Measurements from ENCODE around the gene SMAD5. TPM values are rescaled to one million over a fixed set of nuclear protein-coding genes. Genes with fewer than 3 reads are reported as not detected.

Gene SMAD5
- total and polyA plus RNA-seq, 4 donors, result 11.3 to 85.8 (median 48.6) TPM

DNA sequence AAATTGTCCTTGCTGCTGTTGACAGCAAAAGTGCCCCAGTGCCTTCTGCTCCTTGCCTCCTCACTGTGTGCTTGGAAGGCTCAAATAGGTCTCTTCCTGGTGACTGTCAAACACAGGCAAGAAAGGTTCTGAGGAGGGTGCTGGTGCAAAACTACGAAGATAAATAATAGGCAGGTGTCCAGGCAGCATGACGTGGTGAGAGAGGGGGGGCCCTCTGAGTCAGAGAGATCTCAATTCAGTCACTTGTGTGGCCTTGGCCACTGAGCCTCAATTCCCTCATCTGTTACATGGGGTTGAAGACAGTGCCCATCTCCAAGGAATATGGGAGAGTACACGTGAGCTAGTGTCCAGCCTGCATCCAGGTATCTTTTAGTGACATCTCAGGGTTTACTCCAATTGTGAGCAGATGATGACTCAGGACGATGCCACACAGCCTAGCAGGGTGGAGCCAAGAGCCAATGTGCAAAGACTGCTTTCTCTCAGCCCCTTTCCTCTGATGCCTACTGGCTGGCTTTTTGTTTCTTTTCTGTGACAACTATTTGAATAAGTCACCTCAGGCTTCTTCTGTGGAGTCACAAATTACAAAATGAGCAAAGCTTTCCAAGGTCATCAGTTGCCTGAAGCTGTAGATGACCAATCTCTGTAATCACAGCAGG, 90.1 kb downstream of the SMAD5 start:
- Histone ChIP-seq H3K4me1 (ENCODE audit: control insufficient read depth in 1 of 2, insufficient read depth in 2 of 2, low read length in 2 of 2) (no peaks in the 10 kb centered on the region), H3K36me3 (ENCODE audit: control insufficient read depth in 1 of 2, insufficient read depth in 2 of 2, low read length in 1 of 2) (no peaks in the 10 kb centered on the region), H3K27ac (ENCODE audit: low read depth in 1 of 2, low read length in 2 of 2) (no peak overlapping the region), H3K27me3 (ENCODE audit: control insufficient read depth in 1 of 2, insufficient read depth in 2 of 2, low read length in 1 of 2) (no peaks in the 10 kb centered on the region), H3K9me3 (ENCODE audit: control insufficient read depth, low read length) (peaks cover 1% of the 10 kb centered on the region), H3K4me3 (ENCODE audit: low read length in 2 of 2) (no peak overlapping the region)
- intact Hi-C loops (cut with DNase I), result no loop called here
- ATAC-seq (ENCODE audit: low FRiP score) (no peak), DNase-seq (no peak)
- WGBS, 2 donors, result 65 to 68% methylated on average over 4 of the region's 4 CpGs

DNA sequence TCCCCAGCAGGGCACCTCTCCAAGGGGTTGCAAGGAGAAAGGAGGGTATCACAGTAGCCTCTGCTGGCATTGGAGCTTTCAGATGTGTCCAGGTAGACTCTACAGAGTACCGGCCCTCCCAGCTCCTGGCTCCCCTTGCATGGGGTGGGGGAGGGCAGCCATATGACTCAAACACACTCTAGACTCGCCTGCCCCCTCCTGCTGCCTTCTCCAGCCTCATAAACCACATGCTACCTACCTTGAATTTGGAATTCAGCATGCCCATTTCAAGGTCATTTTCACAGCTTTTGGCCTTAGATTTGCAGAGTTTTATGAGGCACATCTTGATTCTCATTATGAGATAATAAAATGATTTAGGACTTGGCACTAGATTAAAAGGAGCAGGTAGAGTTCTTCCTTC, 93.2 kb downstream of the SMAD5 start:
- intact Hi-C loops (cut with DNase I), result no loop called here
- no peak for DNase-seq
- no peaks in the 10 kb centered on the region for H3K9me3 ChIP-seq (ENCODE audit: control insufficient read depth, low read length)
- 69 to 82% methylated on average over 2 of the region's 2 CpGs for WGBS, 2 donors
- no peaks in the 10 kb centered on the region for H3K36me3 ChIP-seq (ENCODE audit: control insufficient read depth in 1 of 2, insufficient read depth in 2 of 2, low read length in 1 of 2)
- H3K27me3 ChIP-seq (ENCODE audit: control insufficient read depth in 1 of 2, insufficient read depth in 2 of 2, low read length in 1 of 2), result no peaks in the 10 kb centered on the region
- H3K4me1 ChIP-seq (ENCODE audit: control insufficient read depth in 1 of 2, insufficient read depth in 2 of 2, low read length in 2 of 2), result no peaks in the 10 kb centered on the region
- H3K27ac ChIP-seq (ENCODE audit: low read depth in 1 of 2, low read length in 2 of 2), result no peak overlapping the region
- H3K4me3 ChIP-seq (ENCODE audit: low read length in 2 of 2), result no peak overlapping the region
- ATAC-seq (ENCODE audit: low FRiP score), result no peak

DNA sequence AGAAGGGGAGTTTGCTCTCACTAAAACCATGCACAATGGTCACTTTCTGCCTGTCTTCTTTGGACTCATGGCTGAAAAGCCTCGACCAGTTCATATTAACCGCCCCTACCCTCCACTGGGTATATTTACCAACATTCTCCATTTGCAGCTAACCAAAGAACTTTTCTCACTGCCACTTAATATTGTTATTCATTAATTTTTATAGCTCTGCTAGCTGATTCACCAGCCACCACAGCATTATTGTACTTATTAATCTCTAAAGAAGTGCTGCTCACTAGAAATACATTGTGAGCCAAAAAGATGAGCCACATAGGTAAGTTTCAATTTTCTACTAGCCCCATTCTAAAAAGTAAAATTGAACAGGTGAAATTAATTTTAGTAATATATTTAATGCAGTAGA, 93.8 kb downstream of the SMAD5 start:
- 91 to 93% methylated on average over 2 of the region's 2 CpGs for WGBS, 2 donors
- no peaks in the 10 kb centered on the region for H3K4me1 ChIP-seq (ENCODE audit: control insufficient read depth in 1 of 2, insufficient read depth in 2 of 2, low read length in 2 of 2)
- H3K27ac ChIP-seq (ENCODE audit: low read depth in 1 of 2, low read length in 2 of 2), result no peak overlapping the region
- no peak overlapping the region for H3K4me3 ChIP-seq (ENCODE audit: low read length in 2 of 2)
- no peaks in the 10 kb centered on the region for H3K9me3 ChIP-seq (ENCODE audit: control insufficient read depth, low read length)
- no peaks in the 10 kb centered on the region for H3K36me3 ChIP-seq (ENCODE audit: control insufficient read depth in 1 of 2, insufficient read depth in 2 of 2, low read length in 1 of 2)
- DNase-seq, result no peak
- no peaks in the 10 kb centered on the region for H3K27me3 ChIP-seq (ENCODE audit: control insufficient read depth in 1 of 2, insufficient read depth in 2 of 2, low read length in 1 of 2)
- no peak for ATAC-seq (ENCODE audit: low FRiP score)
- intact Hi-C loops (cut with DNase I), result no loop called here

DNA sequence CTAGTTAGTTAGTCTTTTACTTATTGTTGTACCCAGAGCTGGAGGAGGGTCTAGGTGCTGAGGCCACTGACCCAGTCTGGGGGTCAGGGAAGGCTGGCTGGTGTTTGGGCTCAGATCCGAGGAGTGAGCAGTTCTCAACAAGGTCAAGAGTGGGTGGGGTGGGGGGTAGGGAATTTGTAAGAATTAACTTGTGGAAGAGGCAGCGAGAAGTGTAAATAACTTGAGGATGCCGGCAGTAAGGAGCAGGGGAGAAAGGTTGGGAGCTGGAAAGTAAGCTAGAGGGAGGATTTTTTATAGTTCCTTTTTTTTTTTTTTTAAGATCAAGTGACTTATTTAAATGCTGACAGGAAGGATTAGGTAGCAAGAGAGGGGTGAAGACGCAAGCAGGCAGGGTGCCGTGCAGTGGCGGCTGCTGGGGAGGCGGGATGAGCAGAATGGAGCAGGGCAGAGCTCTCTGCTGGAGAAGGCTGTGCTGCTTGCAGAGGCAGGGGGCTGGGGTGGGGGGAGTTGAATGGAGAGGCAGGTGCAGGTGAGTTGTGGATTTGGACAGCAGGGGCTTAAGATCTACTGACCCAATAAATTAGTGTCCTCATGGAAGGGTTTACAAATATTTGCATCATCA, 95.6 kb downstream of the SMAD5 start:
- Histone ChIP-seq H3K4me1 (ENCODE audit: control insufficient read depth in 1 of 2, insufficient read depth in 2 of 2, low read length in 2 of 2) (no peaks in the 10 kb centered on the region), H3K27me3 (ENCODE audit: control insufficient read depth in 1 of 2, insufficient read depth in 2 of 2, low read length in 1 of 2) (no peaks in the 10 kb centered on the region), H3K27ac (ENCODE audit: low read depth in 1 of 2, low read length in 2 of 2) (no peak overlapping the region), H3K4me3 (ENCODE audit: low read length in 2 of 2) (no peak overlapping the region), H3K36me3 (ENCODE audit: control insufficient read depth in 1 of 2, insufficient read depth in 2 of 2, low read length in 1 of 2) (no peaks in the 10 kb centered on the region), H3K9me3 (ENCODE audit: control insufficient read depth, low read length) (no peaks in the 10 kb centered on the region)
- intact Hi-C loops (cut with DNase I), result no loop called here
- WGBS, 2 donors, result 88 to 89% methylated on average over 7 of the region's 7 CpGs
- ATAC-seq (ENCODE audit: low FRiP score) (no peak), DNase-seq (no peak)

DNA sequence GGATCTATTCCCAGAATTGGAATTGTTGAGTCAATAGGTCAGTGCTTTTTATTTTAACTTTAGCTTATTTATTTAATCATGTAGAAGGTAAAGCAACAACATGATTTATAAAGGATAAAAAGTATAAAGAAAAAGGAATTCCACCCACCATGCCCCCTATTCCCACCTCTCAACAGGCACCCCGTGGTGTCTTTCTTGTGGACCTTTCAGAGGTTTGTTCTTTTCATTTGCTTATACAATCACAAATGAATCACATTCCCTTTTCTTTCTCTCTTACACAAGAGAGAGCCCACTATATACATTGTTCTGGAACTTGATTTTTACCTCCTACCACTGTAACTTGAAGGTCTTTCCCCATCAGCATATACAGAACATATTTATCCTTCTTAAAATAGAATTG, 97.5 kb downstream of the SMAD5 start:
- DNase-seq (no peak), ATAC-seq (ENCODE audit: low FRiP score) (no peak)
- no peaks in the 10 kb centered on the region for H3K9me3 ChIP-seq (ENCODE audit: control insufficient read depth, low read length)
- H3K27ac ChIP-seq (ENCODE audit: low read depth in 1 of 2, low read length in 2 of 2), result no peak overlapping the region
- no peaks in the 10 kb centered on the region for H3K4me1 ChIP-seq (ENCODE audit: control insufficient read depth in 1 of 2, insufficient read depth in 2 of 2, low read length in 2 of 2)
- no peaks in the 10 kb centered on the region for H3K27me3 ChIP-seq (ENCODE audit: control insufficient read depth in 1 of 2, insufficient read depth in 2 of 2, low read length in 1 of 2)
- intact Hi-C loops (cut with DNase I), result no loop called here
- H3K36me3 ChIP-seq (ENCODE audit: control insufficient read depth in 1 of 2, insufficient read depth in 2 of 2, low read length in 1 of 2), result no peaks in the 10 kb centered on the region
- WGBS, 2 donors, result 21 to 36% methylated on average over 1 of the region's 1 CpG
- no peak overlapping the region for H3K4me3 ChIP-seq (ENCODE audit: low read length in 2 of 2)

DNA sequence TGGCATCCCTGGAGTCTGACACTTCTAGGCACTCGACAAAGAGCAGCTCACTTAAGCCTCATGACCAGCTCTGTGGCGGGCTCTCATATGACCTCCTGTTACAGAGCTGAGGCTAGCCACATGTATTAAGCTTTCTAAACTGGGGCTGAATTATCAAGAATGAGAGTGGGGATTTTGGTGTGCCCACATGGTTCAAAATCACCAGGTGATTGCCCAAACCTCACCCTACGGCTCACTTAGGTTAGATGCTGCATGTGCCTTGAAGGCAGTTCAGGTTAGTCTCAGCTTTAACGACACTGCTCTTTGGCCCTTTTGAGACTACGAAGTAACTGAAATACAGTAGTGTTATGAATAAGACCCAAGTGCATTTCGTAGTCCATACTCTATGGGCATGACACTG, 99.7 kb downstream of the SMAD5 start:
- ATAC-seq (ENCODE audit: low FRiP score) (no peak), DNase-seq (no peak)
- Histone ChIP-seq H3K4me3 (ENCODE audit: low read length in 2 of 2) (no peak overlapping the region), H3K27ac (ENCODE audit: low read depth in 1 of 2, low read length in 2 of 2) (no peak overlapping the region), H3K36me3 (ENCODE audit: control insufficient read depth in 1 of 2, insufficient read depth in 2 of 2, low read length in 1 of 2) (no peaks in the 10 kb centered on the region), H3K27me3 (ENCODE audit: control insufficient read depth in 1 of 2, insufficient read depth in 2 of 2, low read length in 1 of 2) (peaks cover 0 to 2% of the 10 kb centered on the region in 2 donors), H3K9me3 (ENCODE audit: control insufficient read depth, low read length) (no peaks in the 10 kb centered on the region), H3K4me1 (ENCODE audit: control insufficient read depth in 1 of 2, insufficient read depth in 2 of 2, low read length in 2 of 2) (no peaks in the 10 kb centered on the region)
- intact Hi-C loops (cut with DNase I), result no loop called here
- 90 to 95% methylated on average over 6 of the region's 6 CpGs for WGBS, 2 donors

Other genes starting within 250 kb of the SMAD5 start
- gene IL9, start 237.0 kb upstream of the SMAD5 start, total RNA-seq, result not detected
- gene IL9, start 237.0 kb upstream of the SMAD5 start, polyA plus RNA-seq, result not detected
- gene LECT2, start 177.9 kb upstream of the SMAD5 start, total RNA-seq, result not detected
- gene LECT2, start 177.9 kb upstream of the SMAD5 start, polyA plus RNA-seq, result not detected
- 100 to 1,000 TPM; 322 to 335 TPM for gene TGFBI, start 103.9 kb upstream of the SMAD5 start, total RNA-seq
- 10 to 100 TPM; 83.3 to 92.4 TPM for gene TGFBI, start 103.9 kb upstream of the SMAD5 start, polyA plus RNA-seq
- under 1 TPM in 1 of 2 donors, not detected in 1; 0.49 TPM for gene SMIM32, start 60.3 kb downstream of the SMAD5 start, total RNA-seq
- 1 to 10 TPM in 1 of 2 donors, not detected in 1; 1.4 TPM for gene SMIM32, start 60.3 kb downstream of the SMAD5 start, polyA plus RNA-seq
- not detected for gene TRPC7, start 232.7 kb downstream of the SMAD5 start, total RNA-seq
- gene TRPC7, start 232.7 kb downstream of the SMAD5 start, polyA plus RNA-seq, result not detected

Data from aorta (tissue), 5 donors.